ENCODE data around the gene EIF4EBP2.

DNA sequence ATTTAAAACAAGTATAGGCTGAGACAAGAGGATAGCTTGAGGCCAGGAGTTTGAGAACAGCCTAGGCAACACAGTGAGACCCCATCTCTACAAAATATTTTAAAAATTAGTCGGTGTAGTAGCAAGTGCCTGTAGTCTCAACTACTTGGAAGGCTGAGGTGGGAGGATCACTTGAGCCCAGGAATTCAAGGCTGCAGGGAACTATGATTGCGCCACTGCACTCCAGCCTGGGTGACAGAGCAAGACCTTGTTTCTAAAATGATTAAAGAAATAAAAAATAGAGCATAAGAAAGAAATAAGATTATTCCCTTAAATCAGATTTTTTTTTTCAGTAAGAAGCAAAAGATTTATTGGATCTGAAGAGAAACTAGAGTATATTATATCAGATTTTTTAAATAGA, 33.2 kb upstream of the EIF4EBP2 start:
- TF ChIP-seq, protein P1, sequence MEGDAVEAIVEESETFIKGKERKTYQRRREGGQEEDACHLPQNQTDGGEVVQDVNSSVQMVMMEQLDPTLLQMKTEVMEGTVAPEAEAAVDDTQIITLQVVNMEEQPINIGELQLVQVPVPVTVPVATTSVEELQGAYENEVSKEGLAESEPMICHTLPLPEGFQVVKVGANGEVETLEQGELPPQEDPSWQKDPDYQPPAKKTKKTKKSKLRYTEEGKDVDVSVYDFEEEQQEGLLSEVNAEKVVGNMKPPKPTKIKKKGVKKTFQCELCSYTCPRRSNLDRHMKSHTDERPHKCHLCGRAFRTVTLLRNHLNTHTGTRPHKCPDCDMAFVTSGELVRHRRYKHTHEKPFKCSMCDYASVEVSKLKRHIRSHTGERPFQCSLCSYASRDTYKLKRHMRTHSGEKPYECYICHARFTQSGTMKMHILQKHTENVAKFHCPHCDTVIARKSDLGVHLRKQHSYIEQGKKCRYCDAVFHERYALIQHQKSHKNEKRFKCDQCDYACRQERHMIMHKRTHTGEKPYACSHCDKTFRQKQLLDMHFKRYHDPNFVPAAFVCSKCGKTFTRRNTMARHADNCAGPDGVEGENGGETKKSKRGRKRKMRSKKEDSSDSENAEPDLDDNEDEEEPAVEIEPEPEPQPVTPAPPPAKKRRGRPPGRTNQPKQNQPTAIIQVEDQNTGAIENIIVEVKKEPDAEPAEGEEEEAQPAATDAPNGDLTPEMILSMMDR (conservative IDR thresholded peaks at IDR 0.05), result no peak
- TF ChIP-seq ZFX (IDR thresholded peaks at IDR 0.05), result no peak
